HK-2 (cell line): ENCODE measurements around the gene TMEM123.
A peak's percentile ranks its signal among the peaks of the same experiment; 100 is the strongest.

Experiments
- DNase-seq: peaks from one replicate; pipeline ENCODE4 v3.0.0-alpha.2; 2018; ENCODE audit not compliant: unreplicated experiment

Gene TMEM123

DNA sequence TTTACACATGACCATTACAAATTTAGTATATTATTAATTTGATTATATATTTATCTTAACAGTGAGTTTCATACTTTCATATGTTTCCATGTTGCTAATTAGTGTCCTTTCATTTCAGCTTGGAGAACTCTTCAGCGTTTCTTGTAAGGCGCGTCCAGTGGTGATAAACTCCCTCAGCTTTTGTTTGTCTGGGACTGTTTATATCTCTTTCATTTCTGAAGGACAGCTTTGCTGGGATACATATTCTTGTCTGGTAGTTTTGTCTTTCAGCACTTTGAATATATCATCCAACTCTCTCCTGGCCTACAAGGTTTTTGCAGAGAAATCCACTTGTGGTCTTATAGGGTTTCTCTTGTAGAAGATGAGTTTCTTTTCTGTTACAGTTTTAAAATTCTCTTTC, 93.2 kb downstream of the TMEM123 start:
- no peak for DNase-seq

DNA sequence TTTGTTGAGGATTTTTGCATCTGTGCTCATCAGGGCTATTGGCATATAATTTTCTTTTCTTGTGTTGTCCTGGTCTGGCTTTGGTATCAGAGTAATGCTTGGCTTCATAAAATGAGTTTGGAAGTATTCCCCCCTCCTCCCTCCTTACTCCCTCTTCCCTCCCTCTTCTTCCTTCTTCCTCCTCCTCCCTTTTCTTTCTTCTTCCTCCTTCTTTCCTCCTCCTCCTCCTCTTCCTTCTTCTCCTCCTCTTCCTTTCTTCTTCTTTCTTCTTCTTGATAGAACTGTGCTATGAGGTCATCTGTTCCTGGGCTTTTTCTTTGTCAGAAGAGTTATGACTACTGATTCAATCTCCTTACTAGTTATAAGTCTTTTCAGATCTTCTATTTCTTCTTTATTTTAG, 95.4 kb downstream of the TMEM123 start:
- no peak for DNase-seq

DNA sequence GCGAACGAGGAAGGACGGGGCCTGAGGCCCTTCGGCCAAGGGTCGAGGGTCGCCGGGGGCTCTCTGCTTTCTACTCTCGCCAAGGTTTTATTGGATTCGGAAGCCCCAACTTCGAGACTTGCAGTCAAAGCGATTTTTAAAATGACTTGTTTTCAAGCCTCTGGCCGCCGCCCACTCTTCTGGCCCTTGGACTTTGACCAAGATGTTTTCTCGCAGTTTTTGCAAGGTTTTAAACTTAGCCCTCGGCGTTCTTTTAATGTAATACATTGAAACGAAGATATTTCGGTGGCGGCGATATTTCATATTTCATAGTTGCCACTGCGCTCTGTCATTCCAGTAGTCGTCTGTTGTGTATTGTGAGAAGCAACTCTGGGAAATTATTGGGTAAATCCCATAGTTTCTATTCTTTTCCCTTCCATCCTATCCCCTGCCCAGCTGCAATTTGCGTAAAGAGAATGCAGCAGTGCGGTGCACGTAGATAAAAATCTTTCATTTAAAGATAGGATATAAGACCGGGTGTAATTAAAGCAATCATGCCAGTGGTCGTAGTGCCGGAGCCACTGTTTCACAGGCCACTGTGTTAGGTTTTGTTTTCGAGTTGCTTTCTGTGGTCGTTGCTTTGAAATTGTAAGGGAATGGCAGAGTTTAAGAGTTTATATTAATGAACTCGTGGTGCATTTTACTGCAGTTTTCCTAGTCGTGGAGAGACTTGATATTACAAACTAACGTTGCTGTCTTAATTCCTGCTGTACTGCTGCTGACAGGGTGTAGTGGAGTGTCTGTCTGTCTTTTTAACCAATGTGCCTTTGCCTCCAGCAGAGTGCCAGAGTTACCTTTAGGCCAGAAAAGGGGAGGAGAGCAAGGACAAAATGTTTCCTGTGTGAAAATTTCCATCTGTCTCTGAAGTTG, 104.8 kb downstream of the TMEM123 start:
- DNase-seq, result peak; percentile 17

DNA sequence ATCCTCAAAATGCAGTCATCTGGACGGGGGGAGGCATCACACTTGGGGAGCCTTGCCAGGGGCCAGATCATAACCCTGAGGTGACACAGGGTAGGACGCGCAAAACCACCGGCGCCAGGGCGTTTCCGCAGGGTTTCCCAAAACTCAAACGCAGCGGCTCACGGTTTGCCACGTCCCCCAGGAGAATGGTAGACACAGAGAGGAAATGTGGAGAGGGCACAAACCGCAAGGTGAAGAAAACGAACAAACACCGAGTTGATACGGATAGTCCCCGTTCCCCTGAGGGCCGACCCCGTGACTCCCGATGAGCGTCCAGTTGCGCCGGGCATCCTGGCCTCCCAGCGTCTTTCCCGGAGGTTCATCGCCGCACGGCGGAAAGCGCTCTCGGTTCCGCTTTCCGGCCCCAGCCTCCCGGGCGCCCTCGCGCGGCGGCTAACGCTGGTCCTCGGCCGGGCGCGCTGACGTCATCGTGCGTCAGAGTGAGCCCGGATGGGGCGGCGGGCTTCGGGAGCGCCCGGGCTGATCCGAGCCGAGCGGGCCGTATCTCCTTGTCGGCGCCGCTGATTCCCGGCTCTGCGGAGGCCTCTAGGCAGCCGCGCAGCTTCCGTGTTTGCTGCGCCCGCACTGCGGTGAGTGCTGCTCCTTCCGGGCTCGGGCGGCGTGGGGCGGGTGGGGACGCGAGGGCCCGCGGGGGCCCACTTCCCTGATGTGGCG, 105.7 kb downstream of the TMEM123 start, which contains the start of gene BIRC2:
TSS of gene BIRC2 (plus strand) at position 467 of the 714 bp plus-strand sequence. CDS start 2,641 bp downstream, outside the sequence.
- DNase-seq, result peak; percentile 87

DNA sequence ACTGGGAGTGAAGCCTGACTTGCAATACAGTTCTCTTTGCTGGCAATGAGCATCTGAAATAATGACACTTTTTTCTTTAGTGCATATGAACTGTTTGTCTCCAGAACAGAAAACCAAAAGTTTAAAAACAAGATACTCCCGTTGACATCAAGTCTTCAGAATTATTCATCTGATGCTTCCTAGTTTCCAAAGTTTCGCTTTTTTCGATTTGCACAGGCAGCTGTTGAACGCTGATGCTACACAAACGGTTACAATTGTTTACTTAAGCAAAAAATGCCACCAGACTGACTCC, 106.2 kb downstream of the TMEM123 start:
- no peak for DNase-seq
